ENCODE data around the gene ADCYAP1R1. TPM values are rescaled to one million over a fixed set of nuclear protein-coding genes. Genes with fewer than 3 reads are reported as not detected.

The ADCYAP1R1 gene
- total and polyA plus RNA-seq, 3 experiments from 2014 or later = not detected

- H3K27ac ChIP-seq (ENCODE audit: low read depth, low read length) = no peak overlapping the region
- no peaks in the 10 kb centered on the region for H3K27me3 ChIP-seq (ENCODE audit: insufficient read depth, low read length, poor library complexity, severe bottlenecking)
- ChIA-PET CTCF (interaction anchor here (0.6 kb wide), 1 partner anchor 83 kb away, joined by 3 read pairs; no protein-coding TSS in a partner anchor), POLR2A (no interaction called here)
- H3K4me3 Mint-ChIP-seq = no peak overlapping the region
- H3K36me3 ChIP-seq (ENCODE audit: insufficient read depth, low read length) = no peaks in the 10 kb centered on the region
- H3K27ac Mint-ChIP-seq = no peak overlapping the region
- no peaks in the 10 kb centered on the region for H3K9me3 ChIP-seq (ENCODE audit: low read length)
- DNase-seq = no peak
- H3K27me3 Mint-ChIP-seq = peaks cover 0 to 1% of the 10 kb centered on the region in 2 donors
- no peaks in the 10 kb centered on the region for H3K9me3 Mint-ChIP-seq
- no peaks in the 10 kb centered on the region for H3K4me1 ChIP-seq (ENCODE audit: insufficient read depth, low read length)
- no peaks in the 10 kb centered on the region for H3K36me3 Mint-ChIP-seq
- H3K4me1 Mint-ChIP-seq = no peaks in the 10 kb centered on the region
- no peak overlapping the region for H3K4me3 ChIP-seq (ENCODE audit: low read length)
Observed at GRCh38 chr7:31066516-31067130, 14.5 kb downstream of the ADCYAP1R1 start.

- POLR2A ChIA-PET = no interaction called here
- H3K27ac Mint-ChIP-seq = no peak overlapping the region
- DNase-seq = no peak
Observed at GRCh38 chr7:31067491-31067890, 15.4 kb downstream of the ADCYAP1R1 start.

GRCh38 chr7:31068006-31068675, 16.0 kb downstream of the ADCYAP1R1 start:
- H3K27me3 Mint-ChIP-seq = peaks cover 0 to 2% of the 10 kb centered on the region in 2 donors
- Histone ChIP-seq H3K4me1 (ENCODE audit: insufficient read depth, low read length) (no peaks in the 10 kb centered on the region), H3K36me3 (ENCODE audit: insufficient read depth, low read length) (no peaks in the 10 kb centered on the region), H3K27ac (ENCODE audit: low read depth, low read length) (no peak overlapping the region), H3K9me3 (ENCODE audit: low read length) (no peaks in the 10 kb centered on the region), H3K27me3 (ENCODE audit: insufficient read depth, low read length, poor library complexity, severe bottlenecking) (no peaks in the 10 kb centered on the region), H3K4me3 (ENCODE audit: low read length) (no peak overlapping the region)
- DNase-seq = no peak
- H3K9me3 Mint-ChIP-seq = no peaks in the 10 kb centered on the region
- H3K36me3 Mint-ChIP-seq = no peaks in the 10 kb centered on the region
- ChIA-PET POLR2A (no interaction called here), CTCF (no interaction called here)
- no peak overlapping the region for H3K4me3 Mint-ChIP-seq
- H3K27ac Mint-ChIP-seq = peak overlapping the region in 1 of 8 donors; percentile 67
- no peaks in the 10 kb centered on the region for H3K4me1 Mint-ChIP-seq

More at GRCh38 chr7:31067491-31067890, 15.4 kb downstream of the ADCYAP1R1 start:
- CTCF ChIA-PET = no interaction called here
- Mint-ChIP-seq H3K4me1 (no peaks in the 10 kb centered on the region), H3K27me3 (peaks cover 0 to 2% of the 10 kb centered on the region in 2 donors), H3K9me3 (no peaks in the 10 kb centered on the region), H3K36me3 (no peaks in the 10 kb centered on the region), H3K4me3 (no peak overlapping the region)
- Histone ChIP-seq H3K4me1 (ENCODE audit: insufficient read depth, low read length) (no peaks in the 10 kb centered on the region), H3K27ac (ENCODE audit: low read depth, low read length) (no peak overlapping the region), H3K4me3 (ENCODE audit: low read length) (no peak overlapping the region), H3K9me3 (ENCODE audit: low read length) (no peaks in the 10 kb centered on the region), H3K27me3 (ENCODE audit: insufficient read depth, low read length, poor library complexity, severe bottlenecking) (no peaks in the 10 kb centered on the region), H3K36me3 (ENCODE audit: insufficient read depth, low read length) (no peaks in the 10 kb centered on the region)

DNA sequence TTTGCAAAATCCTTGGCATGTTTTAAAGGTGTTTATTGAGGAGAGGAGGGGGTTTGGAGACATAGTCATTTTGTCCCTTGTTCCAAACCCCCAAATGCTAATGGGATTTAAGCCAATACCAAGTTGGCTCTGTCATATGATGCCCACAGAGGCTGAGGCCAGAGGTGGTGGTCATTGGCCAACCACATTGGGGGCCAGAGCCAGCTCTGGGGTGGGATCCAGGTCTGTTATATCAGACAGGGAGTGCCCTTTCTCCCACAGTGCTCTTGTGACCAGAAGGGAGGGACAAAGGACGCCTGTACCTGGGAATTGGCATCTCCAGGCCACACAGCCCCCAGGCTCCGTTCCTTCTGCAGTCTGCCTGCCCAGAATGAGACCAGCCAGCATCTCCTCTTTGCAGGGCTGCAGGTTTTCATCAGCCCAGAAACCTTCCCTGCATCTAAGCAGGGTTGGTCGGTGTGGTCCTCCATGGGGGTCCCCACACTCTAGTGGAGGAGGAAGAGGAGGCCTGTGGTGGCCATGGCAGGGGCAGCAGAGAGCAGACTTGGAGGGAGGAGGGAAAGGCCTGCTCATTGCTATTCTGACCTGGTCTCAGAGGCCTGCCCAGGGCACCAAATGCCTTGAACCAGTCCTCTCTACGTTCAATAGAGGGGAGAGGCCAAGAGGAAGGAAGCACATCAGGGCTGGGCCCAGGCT, 17.9 kb downstream of the ADCYAP1R1 start:
- no peak overlapping the region for H3K4me3 ChIP-seq (ENCODE audit: low read length)
- POLR2A ChIA-PET = no interaction called here
- no peaks in the 10 kb centered on the region for H3K36me3 ChIP-seq (ENCODE audit: insufficient read depth, low read length)
- no peak overlapping the region for H3K4me3 Mint-ChIP-seq
- peak in 1 of 5 donors; percentile 24 for DNase-seq
- CTCF ChIA-PET = no interaction called here
- no peak overlapping the region for H3K27ac ChIP-seq (ENCODE audit: low read depth, low read length)
- H3K27me3 ChIP-seq (ENCODE audit: insufficient read depth, low read length, poor library complexity, severe bottlenecking) = no peaks in the 10 kb centered on the region
- no peaks in the 10 kb centered on the region for H3K9me3 ChIP-seq (ENCODE audit: low read length)
- H3K27ac Mint-ChIP-seq = no peak overlapping the region
- peaks cover 0 to 2% of the 10 kb centered on the region in 2 donors for H3K27me3 Mint-ChIP-seq
- no peaks in the 10 kb centered on the region for H3K4me1 Mint-ChIP-seq
- H3K4me1 ChIP-seq (ENCODE audit: insufficient read depth, low read length) = no peaks in the 10 kb centered on the region
- H3K36me3 Mint-ChIP-seq = no peaks in the 10 kb centered on the region
- no peaks in the 10 kb centered on the region for H3K9me3 Mint-ChIP-seq

DNA sequence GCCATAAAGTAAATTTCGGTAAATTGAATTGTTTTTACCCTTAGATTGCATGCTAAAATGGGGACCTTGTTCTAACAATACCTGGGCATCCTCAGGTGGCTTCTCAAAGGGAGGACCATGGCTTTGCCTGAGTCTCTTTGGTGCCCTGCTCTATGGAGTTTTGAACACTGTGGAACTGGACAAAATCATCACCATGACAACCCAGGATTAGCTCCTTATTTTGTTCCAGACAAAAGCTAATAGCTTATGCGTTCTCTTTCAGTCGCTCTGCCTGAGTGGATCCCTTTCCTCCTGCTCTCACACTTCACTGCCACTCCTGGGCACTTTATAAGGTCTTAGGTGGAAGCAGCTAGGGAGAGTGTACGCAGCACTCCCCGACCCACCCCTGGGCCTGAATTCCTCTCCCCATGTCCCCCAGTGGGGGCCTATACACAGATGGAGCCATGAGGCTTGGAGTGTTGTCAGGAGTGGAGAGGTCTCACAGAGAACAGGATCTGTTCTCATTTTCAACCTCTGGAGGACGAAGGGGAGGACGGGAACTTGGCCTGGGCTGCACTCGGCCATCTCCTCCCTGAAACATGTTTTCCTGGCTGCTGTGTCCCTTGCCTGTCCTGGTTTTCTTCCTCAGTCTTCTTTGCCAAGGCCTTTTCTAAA, 19.0 kb downstream of the ADCYAP1R1 start:
- ChIA-PET CTCF (no interaction called here), POLR2A (no interaction called here)
- Mint-ChIP-seq H3K36me3 (no peaks in the 10 kb centered on the region), H3K27ac (no peak overlapping the region), H3K4me3 (no peak overlapping the region), H3K4me1 (no peaks in the 10 kb centered on the region), H3K27me3 (peaks cover 2 to 4% of the 10 kb centered on the region in 2 donors), H3K9me3 (no peaks in the 10 kb centered on the region)
- Histone ChIP-seq H3K9me3 (ENCODE audit: low read length) (no peaks in the 10 kb centered on the region), H3K4me1 (ENCODE audit: insufficient read depth, low read length) (no peaks in the 10 kb centered on the region), H3K27me3 (ENCODE audit: insufficient read depth, low read length, poor library complexity, severe bottlenecking) (no peaks in the 10 kb centered on the region), H3K4me3 (ENCODE audit: low read length) (no peak overlapping the region), H3K27ac (ENCODE audit: low read depth, low read length) (no peak overlapping the region), H3K36me3 (ENCODE audit: insufficient read depth, low read length) (no peaks in the 10 kb centered on the region)
- DNase-seq = peak in 1 of 5 donors; percentile 13

DNA sequence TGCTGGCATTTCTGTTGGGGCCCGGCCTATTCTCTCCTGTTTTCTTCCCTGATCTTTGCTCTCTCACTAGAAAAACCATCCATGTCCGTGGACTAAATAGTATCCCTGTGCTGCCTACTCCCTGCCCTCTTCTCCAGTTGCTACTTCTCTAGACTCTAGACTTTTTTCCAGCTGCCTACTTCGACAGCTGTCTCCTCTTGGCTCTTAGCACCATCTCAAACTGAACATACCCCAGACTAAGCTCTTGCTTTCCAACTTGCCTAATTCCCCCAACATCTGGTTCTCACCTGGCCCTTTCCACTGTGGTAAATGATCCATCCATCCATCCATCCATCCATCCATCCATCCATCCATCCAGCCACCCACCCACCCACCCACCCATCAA, 19.5 kb downstream of the ADCYAP1R1 start:
- ChIA-PET POLR2A (no interaction called here), CTCF (no interaction called here)
- no peaks in the 10 kb centered on the region for H3K36me3 ChIP-seq (ENCODE audit: insufficient read depth, low read length)
- no peaks in the 10 kb centered on the region for H3K9me3 ChIP-seq (ENCODE audit: low read length)
- Mint-ChIP-seq H3K36me3 (no peaks in the 10 kb centered on the region), H3K27ac (no peak overlapping the region), H3K9me3 (no peaks in the 10 kb centered on the region), H3K4me3 (no peak overlapping the region), H3K4me1 (no peaks in the 10 kb centered on the region), H3K27me3 (peaks cover 2 to 4% of the 10 kb centered on the region in 2 donors)
- H3K4me1 ChIP-seq (ENCODE audit: insufficient read depth, low read length) = no peaks in the 10 kb centered on the region
- no peak overlapping the region for H3K27ac ChIP-seq (ENCODE audit: low read depth, low read length)
- H3K4me3 ChIP-seq (ENCODE audit: low read length) = no peak overlapping the region
- no peaks in the 10 kb centered on the region for H3K27me3 ChIP-seq (ENCODE audit: insufficient read depth, low read length, poor library complexity, severe bottlenecking)
- no peak for DNase-seq

DNA sequence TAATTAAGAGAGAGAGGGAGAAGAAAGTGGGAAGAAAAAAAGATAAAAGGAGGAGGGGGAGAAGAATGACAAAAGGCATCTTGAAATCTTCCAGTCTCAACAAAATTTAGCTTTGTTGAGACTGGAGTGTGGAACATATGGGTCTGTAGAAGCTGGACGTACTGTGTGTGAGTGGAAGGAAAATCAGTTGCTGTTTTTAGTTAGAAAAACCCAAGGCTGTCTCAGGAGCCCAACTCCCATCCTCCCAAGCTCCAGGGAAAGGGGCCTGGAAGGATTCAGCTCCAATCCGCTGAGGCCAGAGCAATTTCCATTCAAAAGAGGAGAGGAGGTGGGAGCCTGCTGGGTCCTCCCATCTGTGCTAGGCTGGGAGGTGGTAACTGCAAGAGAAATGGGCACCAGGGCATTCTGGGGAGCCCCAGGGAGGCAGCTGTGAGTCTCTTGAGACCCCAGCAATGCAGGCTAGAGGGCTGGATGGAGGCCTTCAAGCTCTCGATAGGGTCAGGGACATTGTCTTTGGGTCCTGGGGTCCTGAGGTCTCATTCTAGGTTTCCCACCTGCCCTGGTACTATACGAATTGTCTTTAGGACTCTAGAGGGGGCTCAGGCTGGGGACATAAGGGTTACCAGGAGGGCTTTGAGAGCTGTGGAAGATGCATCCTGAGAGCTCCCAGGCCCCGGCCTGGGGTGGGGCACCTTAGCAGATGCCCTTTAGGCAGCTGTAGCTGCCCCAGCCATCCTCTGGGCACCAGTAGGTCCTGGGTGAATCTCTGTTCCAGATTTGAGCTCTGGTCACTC, 21.4 kb downstream of the ADCYAP1R1 start:
- H3K4me1 ChIP-seq (ENCODE audit: insufficient read depth, low read length) = no peaks in the 10 kb centered on the region
- no peaks in the 10 kb centered on the region for H3K36me3 Mint-ChIP-seq
- no peaks in the 10 kb centered on the region for H3K27me3 ChIP-seq (ENCODE audit: insufficient read depth, low read length, poor library complexity, severe bottlenecking)
- H3K4me3 Mint-ChIP-seq = no peak overlapping the region
- H3K36me3 ChIP-seq (ENCODE audit: insufficient read depth, low read length) = no peaks in the 10 kb centered on the region
- CTCF ChIA-PET = interaction anchor here (1.8 kb wide), 1 partner anchor 30 kb away, joined by 5 read pairs; no protein-coding TSS in a partner anchor
- no peaks in the 10 kb centered on the region for H3K9me3 ChIP-seq (ENCODE audit: low read length)
- no peaks in the 10 kb centered on the region for H3K4me1 Mint-ChIP-seq
- H3K27me3 Mint-ChIP-seq = peaks cover 2 to 4% of the 10 kb centered on the region in 2 donors
- no peak overlapping the region for H3K27ac Mint-ChIP-seq
- no peak overlapping the region for H3K27ac ChIP-seq (ENCODE audit: low read depth, low read length)
- no peaks in the 10 kb centered on the region for H3K9me3 Mint-ChIP-seq
- DNase-seq = no peak
- H3K4me3 ChIP-seq (ENCODE audit: low read length) = no peak overlapping the region
- POLR2A ChIA-PET = no interaction called here

Data from CD8-positive, alpha-beta memory T cell (primary cell).